SK-N-SH (cell line): ENCODE data around the gene RAB8A. TPM values are rescaled to one million over a fixed set of nuclear protein-coding genes. Genes with fewer than 3 reads are reported as not detected.

Experiments
- CTCF ChIA-PET: fragments of 300-600, 350-600 bp; formaldehyde crosslinking; extraction: SDS; loops from one replicate; lab custom pipeline; 2021; lab: Yijun Ruan, JAX
- POLR2A ChIA-PET: fragments of 350-600 bp; sonication (Branson Sonifier 250); formaldehyde crosslinking; extraction: SDS; loops from one replicate; lab custom pipeline; 2020; ENCODE audit warnings: antibody characterized with exemption, inconsistent platforms; lab: Yijun Ruan, JAX
- DNase-seq: peaks from one replicate; pipeline ENCODE4 v3.0.0; 2012
- H2AFZ ChIP-seq: fragments of 200-600 bp; sonication (generic); 2 replicates; pipeline ENCODE4 v1.8.1; 2016; ENCODE audit warnings: antibody characterized with exemption, mild to moderate bottlenecking, low read depth
- H3F3A ChIP-seq: fragments of 200-600 bp; sonication (generic); replicated peaks from 2 replicates; pipeline ENCODE3; 2016; ENCODE audit warnings: antibody characterized with exemption, mild to moderate bottlenecking; ENCODE audit not compliant: insufficient read depth
- H3K27ac ChIP-seq, 2 experiments: fragments of 200-500 bp in 1 of 2; fragments of 200-600 bp in 1 of 2; sonication (Bioruptor generic) in 1 of 2; sonication (generic), shearing (Covaris generic) in 1 of 2; 2 replicates each; pipeline versions ENCODE4 v1.5.1 to v1.6.1; 2014 to 2016; ENCODE audit warnings: low read depth in 2 of 2, inconsistent platforms in 1 of 2, low read length in 1 of 2, mild to moderate bottlenecking in 1 of 2, mixed read lengths in 1 of 2
- H3K27me3 ChIP-seq: fragments of 200-600 bp; sonication (generic), shearing (Covaris generic); 2 replicates; pipeline ENCODE4 v1.6.1; 2016; ENCODE audit warnings: mixed run types; ENCODE audit not compliant: insufficient read depth
- H3K36me3 ChIP-seq, 2 experiments: fragments of 200-500 bp in 1 of 2; fragments of 200-600 bp in 1 of 2; sonication (Bioruptor generic) in 1 of 2; sonication (generic) in 1 of 2; replicated peaks in 1 of 2; 2 replicates each; pipeline versions ENCODE3 to v1.5.1; 2014 to 2016; ENCODE audit warnings: low read length in 1 of 2, mild to moderate bottlenecking in 1 of 2; ENCODE audit not compliant: insufficient read depth in 2 of 2, control insufficient read depth in 1 of 2
- H3K4me1 ChIP-seq, 2 experiments: fragments of 200-500 bp in 1 of 2; fragments of 200-600 bp in 1 of 2; sonication (Bioruptor generic) in 1 of 2; sonication (generic), shearing (Covaris generic) in 1 of 2; 2 replicates each; pipeline versions ENCODE4 v1.5.1 to v1.6.1; 2014 to 2016; ENCODE audit warnings: low read depth in 1 of 2, low read length in 1 of 2, mixed run types in 1 of 2; ENCODE audit not compliant: insufficient read depth in 2 of 2, control insufficient read depth in 1 of 2
- H3K4me2 ChIP-seq: fragments of 200-600 bp; sonication (generic), shearing (Covaris generic); 2 replicates; pipeline ENCODE4 v1.6.1; 2017; ENCODE audit warnings: mixed run types
- H3K4me3 ChIP-seq, 2 experiments: fragments of 200-500 bp in 1 of 2; fragments of 200-600 bp in 1 of 2; sonication (Bioruptor generic) in 1 of 2; sonication (generic), shearing (Covaris generic) in 1 of 2; 2 replicates each; pipeline versions ENCODE4 v1.5.1 to v1.8.1; 2014 to 2016; ENCODE audit warnings: low read depth in 2 of 2, inconsistent platforms in 1 of 2, low read length in 1 of 2, mild to moderate bottlenecking in 1 of 2, mixed read lengths in 1 of 2, moderate library complexity in 1 of 2
- H3K79me2 ChIP-seq: fragments of 200-600 bp; sonication (generic); 2 replicates; pipeline ENCODE4 v1.8.1; 2017; ENCODE audit warnings: mild to moderate bottlenecking; ENCODE audit not compliant: insufficient read depth
- H3K9ac ChIP-seq: fragments of 200-600 bp; sonication (generic); 2 replicates; pipeline ENCODE4 v1.6.1; 2017; ENCODE audit warnings: mixed run types
- H3K9me2 ChIP-seq: fragments of 200-600 bp; sonication (generic); 2 replicates; pipeline ENCODE4 v1.6.1; 2017; ENCODE audit warnings: mixed run types
- H3K9me3 ChIP-seq: fragments of 200-600 bp; sonication (generic); 2 replicates; pipeline ENCODE4 v1.6.1; 2017; ENCODE audit warnings: mixed run types, mild to moderate bottlenecking, moderate library complexity
- H4K20me1 ChIP-seq: fragments of 200-600 bp; sonication (generic); 2 replicates; pipeline ENCODE4 v1.6.1; 2017; ENCODE audit warnings: mild to moderate bottlenecking, mixed run types; ENCODE audit not compliant: insufficient read depth
- FOSL2 ChIP-seq: IDR thresholded peaks from 2 replicates; pipeline ENCODE4 v1.4.0; 2012; ENCODE audit warnings: low read depth, mild to moderate bottlenecking, moderate library complexity, borderline replicate concordance
- FOXJ3 ChIP-seq: sonication (generic); formaldehyde crosslinking; IDR thresholded peaks from 2 replicates; pipeline ENCODE4 v1.5.1; 2020; ENCODE audit warnings: mild to moderate bottlenecking, missing genetic modification reagents
- FOXM1 ChIP-seq: IDR thresholded peaks from 2 replicates; pipeline ENCODE4 v1.4.0; 2012; ENCODE audit warnings: low read depth, mild to moderate bottlenecking
- GATA2 ChIP-seq: sonication (generic); formaldehyde crosslinking; IDR thresholded peaks from 2 replicates; pipeline ENCODE4 v1.5.0; 2020; ENCODE audit warnings: mild to moderate bottlenecking, missing genetic modification reagents
- RFX5 ChIP-seq: IDR thresholded peaks from 2 replicates; pipeline ENCODE4 v1.6.1; 2012; ENCODE audit warnings: mild to moderate bottlenecking, improper control_type of control experiment, low read length
- RXRA ChIP-seq: IDR thresholded peaks from 2 replicates; pipeline ENCODE4 v1.4.0; 2012; ENCODE audit warnings: low read depth, mild to moderate bottlenecking, borderline replicate concordance
- SMC3 ChIP-seq: IDR thresholded peaks from 2 replicates; pipeline ENCODE4 v1.6.1; 2012; ENCODE audit warnings: low read depth, low read length, improper control_type of control experiment
- TAF1 ChIP-seq: IDR thresholded peaks from 2 replicates; pipeline ENCODE4 v1.6.1; 2012; ENCODE audit warnings: low read depth, mild to moderate bottlenecking, low read length, moderate library complexity, borderline replicate concordance
- TCF12 ChIP-seq: IDR thresholded peaks from 2 replicates; pipeline ENCODE4 v1.4.0; 2012
- WGBS: methylation state at CpG from one replicate; pipeline ENCODE4 v1.1.6; 2017; ENCODE audit warnings: low lambda C conversion rate; 5-methylcytosine and 5-hydroxymethylcytosine counted together
- polyA plus RNA-seq, 3 experiments: library from polyadenylated mRNA; depleted of rRNA; stranded (reverse); fragments of >200 nt; gene quantifications; 2 replicates each; pipeline ENCODE4 v1.2.3, GENCODE V29; 2012
- TF ChIP-seq, protein P1 (sequence below): IDR thresholded peaks from 2 replicates; pipeline ENCODE4 v1.4.0; 2012; ENCODE audit warnings: low read depth, borderline replicate concordance
- TF ChIP-seq, protein P2 (sequence below): IDR thresholded peaks from 2 replicates; pipeline ENCODE4 v1.6.1; 2012; ENCODE audit warnings: mild to moderate bottlenecking, low read depth, low read length, moderate library complexity

Gene RAB8A
- polyA plus RNA-seq, 1 of the 3 experiments (the other 2 are of a cell fraction): 55.2 TPM

DNA sequence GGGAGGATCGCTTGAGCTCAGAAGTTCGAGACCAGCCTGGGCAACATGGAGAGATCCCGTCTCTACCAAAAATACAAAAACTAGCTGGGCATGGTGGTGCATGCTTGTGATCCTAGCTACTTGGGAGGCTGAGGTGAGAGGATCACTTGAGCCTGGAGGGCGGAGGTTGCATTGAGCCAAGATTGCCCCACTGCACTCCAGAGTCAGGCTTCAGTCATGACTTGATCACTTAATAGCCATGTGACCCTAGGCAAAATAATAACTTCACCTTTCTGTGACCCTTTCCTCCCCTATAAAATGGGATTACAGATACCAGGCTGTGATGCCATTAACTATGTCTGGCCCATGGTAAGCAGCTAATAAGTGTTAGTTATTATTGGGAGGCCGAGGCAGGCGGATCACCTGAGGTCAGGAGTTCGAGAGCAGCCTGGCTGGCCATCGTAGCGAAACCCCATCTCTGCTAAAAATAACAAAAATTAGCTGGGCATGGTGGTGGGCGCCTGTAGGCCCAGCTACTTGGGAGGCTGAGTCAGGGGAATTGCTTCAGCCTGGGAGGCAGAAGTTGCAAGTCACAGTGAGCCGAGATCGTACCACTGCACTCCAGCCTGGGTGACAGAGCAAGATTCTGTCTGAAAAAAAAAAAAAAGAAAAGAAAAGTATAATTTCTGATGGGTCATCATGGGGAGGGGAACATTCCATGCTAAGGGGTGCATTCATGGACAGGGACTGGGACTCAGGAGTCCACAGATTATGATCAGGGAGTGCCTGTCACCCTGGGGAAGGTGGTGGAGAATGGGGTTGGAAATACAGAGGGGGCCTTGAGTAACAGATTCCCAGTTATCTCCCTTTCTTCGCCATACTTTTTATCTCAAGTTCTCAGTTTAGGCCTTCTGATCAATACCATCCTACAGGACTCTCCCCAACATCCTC lies 19.9 kb upstream of the RAB8A start:
- Histone ChIP-seq H3K27me3 (no peaks in the 10 kb centered on the region), H3K27ac (no peak overlapping the region), H4K20me1 (peaks cover 42% of the 10 kb centered on the region), H2AFZ (no peak overlapping the region), H3F3A (peaks cover 47% of the 10 kb centered on the region), H3K36me3 (peaks cover 59 to 100% of the 10 kb centered on the region in 2 experiments), H3K9ac (no peak overlapping the region), H3K4me3 (no peak overlapping the region), H3K4me1 (no peaks in the 10 kb centered on the region), H3K79me2 (peaks cover 78% of the 10 kb centered on the region), H3K9me3 (no peaks in the 10 kb centered on the region), H3K4me2 (no peak overlapping the region), H3K9me2 (no peaks in the 10 kb centered on the region)
- ChIA-PET POLR2A (interaction anchor here (0.6 kb wide), 1 partner anchor 9 kb away, joined by 3 read pairs; no protein-coding TSS in a partner anchor), CTCF (interaction anchor here (0.8 to 3.3 kb wide), 4 partner anchors 8 to 50 kb away, joined by 3 to 10 read pairs (median 4); no protein-coding TSS in a partner anchor)
- no peak for TF ChIP-seq FOXJ3
- no peak for TF ChIP-seq RXRA
- no peak for TF ChIP-seq TAF1
- no peak for TF ChIP-seq TCF12
- TF ChIP-seq GATA2 (CRISPR knock-in tag): no peak
- TF ChIP-seq, protein P1, sequence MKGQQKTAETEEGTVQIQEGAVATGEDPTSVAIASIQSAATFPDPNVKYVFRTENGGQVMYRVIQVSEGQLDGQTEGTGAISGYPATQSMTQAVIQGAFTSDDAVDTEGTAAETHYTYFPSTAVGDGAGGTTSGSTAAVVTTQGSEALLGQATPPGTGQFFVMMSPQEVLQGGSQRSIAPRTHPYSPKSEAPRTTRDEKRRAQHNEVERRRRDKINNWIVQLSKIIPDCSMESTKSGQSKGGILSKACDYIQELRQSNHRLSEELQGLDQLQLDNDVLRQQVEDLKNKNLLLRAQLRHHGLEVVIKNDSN: no peak
- TF ChIP-seq FOXM1: no peak
- TF ChIP-seq, protein P2, sequence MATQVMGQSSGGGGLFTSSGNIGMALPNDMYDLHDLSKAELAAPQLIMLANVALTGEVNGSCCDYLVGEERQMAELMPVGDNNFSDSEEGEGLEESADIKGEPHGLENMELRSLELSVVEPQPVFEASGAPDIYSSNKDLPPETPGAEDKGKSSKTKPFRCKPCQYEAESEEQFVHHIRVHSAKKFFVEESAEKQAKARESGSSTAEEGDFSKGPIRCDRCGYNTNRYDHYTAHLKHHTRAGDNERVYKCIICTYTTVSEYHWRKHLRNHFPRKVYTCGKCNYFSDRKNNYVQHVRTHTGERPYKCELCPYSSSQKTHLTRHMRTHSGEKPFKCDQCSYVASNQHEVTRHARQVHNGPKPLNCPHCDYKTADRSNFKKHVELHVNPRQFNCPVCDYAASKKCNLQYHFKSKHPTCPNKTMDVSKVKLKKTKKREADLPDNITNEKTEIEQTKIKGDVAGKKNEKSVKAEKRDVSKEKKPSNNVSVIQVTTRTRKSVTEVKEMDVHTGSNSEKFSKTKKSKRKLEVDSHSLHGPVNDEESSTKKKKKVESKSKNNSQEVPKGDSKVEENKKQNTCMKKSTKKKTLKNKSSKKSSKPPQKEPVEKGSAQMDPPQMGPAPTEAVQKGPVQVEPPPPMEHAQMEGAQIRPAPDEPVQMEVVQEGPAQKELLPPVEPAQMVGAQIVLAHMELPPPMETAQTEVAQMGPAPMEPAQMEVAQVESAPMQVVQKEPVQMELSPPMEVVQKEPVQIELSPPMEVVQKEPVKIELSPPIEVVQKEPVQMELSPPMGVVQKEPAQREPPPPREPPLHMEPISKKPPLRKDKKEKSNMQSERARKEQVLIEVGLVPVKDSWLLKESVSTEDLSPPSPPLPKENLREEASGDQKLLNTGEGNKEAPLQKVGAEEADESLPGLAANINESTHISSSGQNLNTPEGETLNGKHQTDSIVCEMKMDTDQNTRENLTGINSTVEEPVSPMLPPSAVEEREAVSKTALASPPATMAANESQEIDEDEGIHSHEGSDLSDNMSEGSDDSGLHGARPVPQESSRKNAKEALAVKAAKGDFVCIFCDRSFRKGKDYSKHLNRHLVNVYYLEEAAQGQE: no peak
- no peak for TF ChIP-seq FOSL2
- TF ChIP-seq RFX5: no peak
- no peak for TF ChIP-seq SMC3
- no peak for DNase-seq
- WGBS: 96% methylated on average over 12 of the region's 13 CpGs
